GM19023 (cell line): ENCODE results near the gene MAG.

Source experiments
- ATAC-seq: cut with Tn5 transposase; IDR thresholded peaks from one replicate; pipeline ENCODE4 v1.9.1; 2021; ENCODE audit warnings: mild to moderate bottlenecking, moderate library complexity; ENCODE audit not compliant: unreplicated experiment

Gene MAG

DNA sequence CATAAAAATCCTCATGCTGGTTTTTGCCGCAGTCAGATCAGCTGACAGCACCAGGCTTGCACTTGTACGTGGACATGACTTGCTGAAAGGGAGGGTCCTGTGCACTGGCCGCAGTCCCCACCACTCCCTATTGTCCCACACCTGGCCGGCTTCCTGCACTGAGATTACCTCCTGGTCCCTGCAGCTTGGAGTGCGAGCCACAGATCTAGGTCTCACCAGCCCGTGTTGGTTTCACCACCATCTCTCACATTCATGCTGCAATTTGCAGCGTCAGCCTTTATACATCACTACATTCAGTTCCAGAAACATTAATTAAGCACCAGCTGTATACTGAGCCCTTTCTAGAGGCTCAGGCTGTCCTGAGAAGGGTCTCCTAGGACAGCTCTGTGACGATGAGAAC, 22.1 kb downstream of the MAG start:
- no peak for ATAC-seq

- no peak for ATAC-seq
Measured at GRCh38 chr19:35314858-35315470, 23.0 kb downstream of the MAG start.

DNA sequence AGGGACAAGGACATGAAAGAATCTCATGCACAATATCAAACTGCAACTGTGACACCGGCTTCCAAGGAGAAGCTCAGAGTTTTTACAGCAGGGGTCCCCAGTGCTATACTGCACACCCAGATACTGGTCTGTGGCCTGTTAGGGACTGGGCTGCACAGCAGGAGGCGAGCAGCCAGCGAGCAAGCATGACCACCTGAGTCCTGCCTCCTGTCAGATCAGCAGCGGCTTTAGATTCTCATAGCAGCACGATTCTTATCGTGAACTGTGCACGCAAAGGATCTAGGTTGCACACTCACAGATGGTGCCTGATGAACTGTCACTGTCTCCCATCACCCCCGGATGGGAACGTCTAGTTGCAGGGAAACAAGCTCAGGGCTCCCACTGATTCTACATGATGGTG, 23.9 kb downstream of the MAG start:
- no peak for ATAC-seq

- no peak for ATAC-seq
Measured at GRCh38 chr19:35316560-35316959, 24.6 kb downstream of the MAG start.

GRCh38 chr19:35317464-35318043, 25.6 kb downstream of the MAG start:
- ATAC-seq: no peak

GRCh38 chr19:35318679-35319448, 26.9 kb downstream of the MAG start:
- no peak for ATAC-seq

GRCh38 chr19:35320065-35320713, 28.2 kb downstream of the MAG start:
- ATAC-seq: no peak

DNA sequence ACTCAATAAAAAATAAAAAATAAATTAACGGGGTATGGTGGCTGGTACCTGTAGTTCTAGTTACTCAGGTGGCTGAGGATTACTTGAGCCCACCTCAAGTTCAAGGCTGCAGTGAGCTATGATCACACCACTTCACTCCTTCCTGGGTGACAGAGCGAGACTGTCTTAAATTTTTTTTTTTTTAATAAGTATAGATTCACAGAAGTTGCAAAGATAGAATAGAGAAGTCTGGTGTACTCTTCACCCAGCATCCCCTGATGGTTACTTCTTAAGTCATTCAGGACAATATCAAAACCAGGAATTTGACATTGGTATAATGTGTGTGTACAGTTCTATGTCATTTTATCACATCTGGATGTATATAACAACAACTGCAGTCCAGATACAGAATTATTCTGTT, 29.3 kb downstream of the MAG start:
- ATAC-seq: no peak

GRCh38 chr19:35322014-35322413, 30.1 kb downstream of the MAG start:
- no peak for ATAC-seq

- no peak for ATAC-seq
Measured at GRCh38 chr19:35327642-35328041, 35.7 kb downstream of the MAG start.

DNA sequence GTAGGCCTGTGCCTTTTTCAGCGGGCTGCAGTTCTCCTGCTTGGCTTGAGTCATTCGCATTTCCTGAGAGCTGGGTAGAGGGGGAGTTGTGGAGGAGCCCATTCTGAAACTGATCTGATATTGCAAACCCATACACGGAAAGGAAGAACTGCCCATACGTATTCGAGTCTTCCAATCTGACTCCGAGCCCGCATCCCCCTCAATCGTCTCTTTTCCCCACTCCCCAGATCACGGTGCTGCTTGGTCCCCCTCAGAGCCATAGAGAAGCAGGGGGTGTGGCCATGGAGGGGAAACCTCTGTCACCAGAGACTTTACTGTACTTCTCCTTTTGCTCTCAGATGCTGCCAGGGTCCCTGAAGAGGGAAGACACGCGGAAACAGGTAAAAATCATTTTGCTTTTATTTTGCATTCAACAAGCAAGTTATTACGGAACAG, 36.9 kb downstream of the MAG start, which contains the start of gene CD22:
Gene CD22 (plus strand): TSS at position 337 of the 435 bp plus-strand sequence. CDS start 2,854 bp downstream, outside the sequence.
- ATAC-seq: no peak

GRCh38 chr19:35329323-35329722, 37.4 kb downstream of the MAG start:
- no peak for ATAC-seq

GRCh38 chr19:35330475-35330874, 38.5 kb downstream of the MAG start:
- ATAC-seq: peak; percentile 40

- ATAC-seq: no peak
Measured at GRCh38 chr19:35331551-35332214, 39.7 kb downstream of the MAG start.

GRCh38 chr19:35332817-35333216, 40.9 kb downstream of the MAG start:
- ATAC-seq: no peak

- no peak for ATAC-seq
Measured at GRCh38 chr19:35334144-35334753, 42.3 kb downstream of the MAG start.

DNA sequence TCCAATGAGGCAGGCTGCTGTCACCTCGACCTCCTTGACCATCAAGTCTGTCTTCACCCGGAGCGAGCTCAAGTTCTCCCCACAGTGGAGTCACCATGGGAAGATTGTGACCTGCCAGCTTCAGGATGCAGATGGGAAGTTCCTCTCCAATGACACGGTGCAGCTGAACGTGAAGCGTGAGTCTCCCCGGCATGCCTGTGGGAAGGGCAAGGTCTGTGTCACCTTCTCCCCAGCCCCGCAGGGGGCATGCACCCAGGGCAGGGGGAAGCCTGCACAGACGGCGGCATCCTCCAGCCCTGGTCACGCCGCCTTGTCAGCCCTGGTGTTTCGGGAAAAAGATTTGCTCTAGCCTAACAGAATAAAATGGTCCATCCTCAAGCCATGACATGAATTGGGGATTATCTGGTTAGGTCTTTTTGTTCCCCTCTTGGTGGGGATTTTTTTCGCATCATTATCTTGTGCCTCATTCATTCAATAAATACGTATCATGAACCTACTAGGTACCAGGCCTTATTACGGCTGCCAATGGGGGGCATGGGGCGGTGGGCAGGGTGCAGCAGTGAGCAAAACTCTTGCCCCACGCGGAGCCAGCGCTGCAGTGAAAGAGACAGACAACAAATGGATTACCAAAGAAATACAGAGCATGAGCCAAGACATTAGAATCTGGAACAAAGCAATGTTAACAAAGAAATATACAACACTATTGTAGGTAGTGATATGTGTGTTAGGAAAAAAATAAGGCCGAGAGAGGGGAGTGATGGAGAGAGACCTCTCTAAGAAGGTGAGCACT, 44.4 kb downstream of the MAG start:
- no peak for ATAC-seq

GRCh38 chr19:35337097-35337983, 45.4 kb downstream of the MAG start:
- ATAC-seq: no peak

- ATAC-seq: no peak
Measured at GRCh38 chr19:35337984-35338296, 46.0 kb downstream of the MAG start.
